HepG2 (cell line): Measurements from ENCODE around the gene VAV2. TPM values are rescaled to one million over a fixed set of nuclear protein-coding genes. Genes with fewer than 3 reads are reported as not detected.

Source experiments
- ATAC-seq: fragments of 200-7000 bp; cut with Tn5 transposase; 3 replicates; pipeline ENCODE4 v1.9.1; 2020; ENCODE audit warnings: mild to moderate bottlenecking, moderate library complexity
- BruUV-seq: library from RNA; stranded (reverse); fragments of 400-500 nt; replicated peaks from 2 replicates; lab custom pipeline; 2021; lab: Mats Ljungman, UMichigan
- CTCF ChIA-PET: fragments of 300-600 bp; formaldehyde crosslinking; extraction: SDS; loops from one replicate; lab custom pipeline; 2021; ENCODE audit warnings: low total read pairs, inconsistent platforms, low intra/inter-chr PET ratio; lab: Yijun Ruan, JAX
- POLR2A ChIA-PET: fragments of 350-600 bp; sonication (Branson Sonifier 250); formaldehyde crosslinking; loops from one replicate; lab custom pipeline; 2020; ENCODE audit warnings: antibody characterized with exemption, inconsistent platforms; lab: Yijun Ruan, JAX
- DNase-seq: peaks from one replicate; pipeline ENCODE4 v3.0.0-alpha.2; 2015; ENCODE audit warnings: low spot score
- FAIRE-seq: peaks from 3 replicates; lab custom pipeline; 2011; peaks lifted over from hg19 to GRCh38; lab: Jason Lieb, UNC
- H2AFZ ChIP-seq: one replicate; pipeline ENCODE4 v1.6.1; 2011; ENCODE audit warnings: low read length, inconsistent platforms
- H3K27ac ChIP-seq: fragments of 300-600 bp; 3 replicates; pipeline ENCODE4 v1.8.0; 2011; ENCODE audit warnings: mixed run types, mild to moderate bottlenecking, mixed read lengths, low read length, inconsistent platforms; ENCODE audit not compliant: insufficient read depth; ENCODE audit errors: extremely low read length
- H3K27me3 ChIP-seq, 2 experiments: fragments of 200-600 bp in 1 of 2; 2 replicates in 1 of 2; 3 replicates in 1 of 2; pipeline versions ENCODE4 v1.6.0 to v1.8.0; 2011; ENCODE audit warnings: low read length in 2 of 2, mild to moderate bottlenecking in 2 of 2, moderate library complexity in 2 of 2, inconsistent platforms in 1 of 2; ENCODE audit not compliant: insufficient read depth in 2 of 2, control insufficient read depth in 1 of 2
- H3K36me3 ChIP-seq, 2 experiments: fragments of 200-600 bp in 1 of 2; replicated peaks in 1 of 2; 2 replicates in 1 of 2; 3 replicates in 1 of 2; pipeline versions ENCODE4 v1.5.1 to v1.8.0; 2011; ENCODE audit warnings: low read length in 2 of 2, inconsistent platforms in 1 of 2; ENCODE audit not compliant: insufficient read depth in 2 of 2, control insufficient read depth in 1 of 2
- H3K4me1 ChIP-seq: 2 replicates; pipeline ENCODE4 v1.5.1; 2012; ENCODE audit warnings: low read length, inconsistent platforms; ENCODE audit not compliant: insufficient read depth
- H3K4me2 ChIP-seq: 2 replicates; pipeline ENCODE4 v1.6.0; 2011; ENCODE audit warnings: low read depth, low read length, inconsistent platforms
- H3K4me3 ChIP-seq, 3 experiments: fragments of 200-600 bp in 1 of 3; sonication (generic), shearing (Covaris generic) in 1 of 3; replicated peaks in 1 of 3; 2 replicates each; pipeline ENCODE4 v1.5.1; 2011 to 2016; ENCODE audit warnings: low read length in 3 of 3, inconsistent platforms in 2 of 3, low read depth in 2 of 3, mild to moderate bottlenecking in 2 of 3, control low read depth in 1 of 3, mixed read lengths in 1 of 3; ENCODE audit not compliant: insufficient read depth in 1 of 3
- H3K79me2 ChIP-seq: one replicate; pipeline ENCODE4 v1.6.1; 2011; ENCODE audit warnings: low read length, inconsistent platforms; ENCODE audit not compliant: insufficient read depth
- H3K9ac ChIP-seq: 2 replicates; pipeline ENCODE4 v1.6.0; 2011; ENCODE audit warnings: mild to moderate bottlenecking, low read depth, low read length, inconsistent platforms; ENCODE audit not compliant: insufficient read depth
- H3K9me3 ChIP-seq: 2 replicates; pipeline ENCODE4 v1.5.1; 2012; ENCODE audit warnings: mild to moderate bottlenecking, low read length
- H4K20me1 ChIP-seq: 2 replicates; pipeline ENCODE4 v1.6.0; 2011; ENCODE audit warnings: inconsistent platforms, mild to moderate bottlenecking, low read length, moderate library complexity; ENCODE audit not compliant: insufficient read depth
- MTF2 ChIP-seq: sonication (generic); formaldehyde crosslinking; IDR thresholded peaks from 2 replicates; pipeline ENCODE4 v1.5.0; 2020; ENCODE audit warnings: missing genetic modification reagents, borderline replicate concordance
- TCF12 ChIP-seq, 2 experiments: fragments of 450-650 bp in 1 of 2; sonication (generic) in 1 of 2; formaldehyde crosslinking in 1 of 2; IDR thresholded peaks; 2 replicates each; pipeline versions ENCODE4 v1.6.1 to v1.8.0; 2017 to 2022; ENCODE audit warnings: antibody characterized with exemption in 1 of 2, mild to moderate bottlenecking in 1 of 2, missing genetic modification reagents in 1 of 2, moderate library complexity in 1 of 2
- WGBS: methylation state at CpG from one replicate; pipeline ENCODE4 v1.1.6; 2017; ENCODE audit warnings: low lambda C conversion rate; 5-methylcytosine and 5-hydroxymethylcytosine counted together
- in situ Hi-C: cut with HindIII; loops from 2 replicates; pipeline ENCODE4 v1.10.0; 2017; ENCODE audit warnings: low pct_unique_long_range_greater_than_20kb; ENCODE audit not compliant: extremely low pct_ligation_motif_present
- intact Hi-C: fragments of 100-400 bp; cut with micrococcal nuclease; formaldehyde crosslinking; loops from one replicate; pipeline ENCODE4 v1.10.0; 2022; ENCODE audit not compliant: unreplicated experiment
- polyA plus RNA-seq, 8 experiments: library from polyadenylated mRNA; depleted of rRNA in 3 of 8; stranded (reverse) in 7 of 8; unstranded in 1 of 8; fragments of >200 nt; fragmentation: Illumina TruSeq in 4 of 8; extraction: Trizol in 4 of 8; gene quantifications; 2 replicates each; pipeline versions ENCODE4 v1.2.1 to v1.2.3, GENCODE V29; 2011 to 2016; ENCODE audit warnings: low read depth in 4 of 8, missing spikeins in 1 of 8, mixed read lengths in 1 of 8; ENCODE audit not compliant: insufficient read depth in 1 of 8
- total RNA-seq, 5 experiments: library from RNA; depleted of rRNA; stranded (reverse); fragments of >200 nt; fragmentation: Illumina TruSeq; extraction: Trizol; gene quantifications; 2 replicates each; pipeline ENCODE4 v1.2.3, GENCODE V29; 2016; ENCODE audit warnings: low read depth in 1 of 5
- TF ChIP-seq, protein P1 (sequence below): IDR thresholded peaks from 2 replicates; pipeline ENCODE4 v1.6.1; 2016; ENCODE audit warnings: low read depth, missing genetic modification reagents, missing compliant biosample characterization

The VAV2 gene
- total and polyA plus RNA-seq, 2 of the 13 experiments (the other 11 are each of a cell fraction or from before 2014, with no cell fraction given) = 22.5 to 22.9 TPM

DNA sequence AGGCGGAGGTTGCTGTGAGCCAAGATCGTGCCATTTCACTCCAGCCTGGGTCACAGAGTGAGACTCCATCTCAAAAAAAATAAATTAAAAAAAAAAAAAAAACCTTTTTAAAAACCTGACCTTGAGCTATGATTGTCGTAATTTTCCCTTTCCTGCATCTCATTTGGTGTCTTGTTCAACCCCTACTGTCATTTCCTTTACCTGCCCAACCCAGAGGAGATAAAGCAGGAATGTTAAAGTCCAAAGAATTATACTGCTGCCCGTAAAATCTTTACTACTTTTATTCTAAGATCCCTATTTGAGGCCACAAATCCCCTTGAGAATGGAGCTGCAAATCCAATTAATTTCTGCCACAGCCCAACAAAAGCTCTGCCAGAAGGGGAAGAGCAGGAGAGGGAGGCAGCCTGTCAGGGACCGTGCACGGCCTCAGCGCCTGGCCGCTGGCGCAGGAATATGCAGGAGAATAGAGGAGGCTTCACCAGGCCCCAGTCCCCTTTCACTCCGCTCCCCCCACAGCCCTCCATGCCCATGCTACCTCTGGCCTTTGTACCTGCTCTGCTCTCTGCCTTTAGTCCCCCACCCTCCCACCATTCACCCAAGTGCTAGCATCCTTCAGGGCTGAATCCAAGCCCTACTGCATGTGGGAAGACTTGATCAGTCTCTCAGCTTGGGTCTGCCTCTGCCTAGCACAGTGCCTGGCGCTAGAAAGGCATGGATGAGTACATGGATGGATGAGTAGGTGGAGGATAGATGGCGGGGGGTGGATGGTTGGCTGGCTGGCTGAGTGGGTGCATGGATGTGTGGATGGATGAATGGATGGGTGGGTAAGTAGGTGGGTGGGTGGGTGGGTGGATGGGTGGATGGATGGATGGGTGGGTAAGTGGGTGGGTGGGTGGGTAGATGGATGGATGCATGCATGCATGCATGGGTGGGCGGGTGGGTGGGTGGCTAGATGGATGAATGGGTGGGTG is 154.2 kb downstream of the VAV2 start:
- DNase-seq = no peak
- H3K27ac ChIP-seq = no peak overlapping the region
- no peaks in the 10 kb centered on the region for H3K9me3 ChIP-seq
- H3K4me3 ChIP-seq = no peak overlapping the region
- peaks cover 2 to 19% of the 10 kb centered on the region in 2 experiments; a peak in 4 of 5 replicates for H3K36me3 ChIP-seq
- WGBS = 98% methylated on average over 13 of the region's 13 CpGs
- H3K9ac ChIP-seq = no peak overlapping the region
- CTCF ChIA-PET = no interaction called here
- no peak for FAIRE-seq
- H4K20me1 ChIP-seq = peaks cover 42% of the 10 kb centered on the region; the same call in 1 of the 2 replicates
- no peak overlapping the region for H3K4me2 ChIP-seq
- in situ Hi-C loops = no loop called here
- peaks cover 19% of the 10 kb centered on the region for H3K4me1 ChIP-seq
- POLR2A ChIA-PET = interaction anchor here (0.8 kb wide), 1 partner anchor 54 kb away, joined by 3 read pairs; no protein-coding TSS in a partner anchor
- no peak for ATAC-seq
- BruUV-seq = no TSS peak
- TF ChIP-seq TCF12 (IDR thresholded peaks at IDR 0.05) (no peak), TCF12 (CRISPR knock-in tag; IDR thresholded peaks at IDR 0.05) (no peak), MTF2 (CRISPR knock-in tag) (no peak)
- TF ChIP-seq, protein P1, sequence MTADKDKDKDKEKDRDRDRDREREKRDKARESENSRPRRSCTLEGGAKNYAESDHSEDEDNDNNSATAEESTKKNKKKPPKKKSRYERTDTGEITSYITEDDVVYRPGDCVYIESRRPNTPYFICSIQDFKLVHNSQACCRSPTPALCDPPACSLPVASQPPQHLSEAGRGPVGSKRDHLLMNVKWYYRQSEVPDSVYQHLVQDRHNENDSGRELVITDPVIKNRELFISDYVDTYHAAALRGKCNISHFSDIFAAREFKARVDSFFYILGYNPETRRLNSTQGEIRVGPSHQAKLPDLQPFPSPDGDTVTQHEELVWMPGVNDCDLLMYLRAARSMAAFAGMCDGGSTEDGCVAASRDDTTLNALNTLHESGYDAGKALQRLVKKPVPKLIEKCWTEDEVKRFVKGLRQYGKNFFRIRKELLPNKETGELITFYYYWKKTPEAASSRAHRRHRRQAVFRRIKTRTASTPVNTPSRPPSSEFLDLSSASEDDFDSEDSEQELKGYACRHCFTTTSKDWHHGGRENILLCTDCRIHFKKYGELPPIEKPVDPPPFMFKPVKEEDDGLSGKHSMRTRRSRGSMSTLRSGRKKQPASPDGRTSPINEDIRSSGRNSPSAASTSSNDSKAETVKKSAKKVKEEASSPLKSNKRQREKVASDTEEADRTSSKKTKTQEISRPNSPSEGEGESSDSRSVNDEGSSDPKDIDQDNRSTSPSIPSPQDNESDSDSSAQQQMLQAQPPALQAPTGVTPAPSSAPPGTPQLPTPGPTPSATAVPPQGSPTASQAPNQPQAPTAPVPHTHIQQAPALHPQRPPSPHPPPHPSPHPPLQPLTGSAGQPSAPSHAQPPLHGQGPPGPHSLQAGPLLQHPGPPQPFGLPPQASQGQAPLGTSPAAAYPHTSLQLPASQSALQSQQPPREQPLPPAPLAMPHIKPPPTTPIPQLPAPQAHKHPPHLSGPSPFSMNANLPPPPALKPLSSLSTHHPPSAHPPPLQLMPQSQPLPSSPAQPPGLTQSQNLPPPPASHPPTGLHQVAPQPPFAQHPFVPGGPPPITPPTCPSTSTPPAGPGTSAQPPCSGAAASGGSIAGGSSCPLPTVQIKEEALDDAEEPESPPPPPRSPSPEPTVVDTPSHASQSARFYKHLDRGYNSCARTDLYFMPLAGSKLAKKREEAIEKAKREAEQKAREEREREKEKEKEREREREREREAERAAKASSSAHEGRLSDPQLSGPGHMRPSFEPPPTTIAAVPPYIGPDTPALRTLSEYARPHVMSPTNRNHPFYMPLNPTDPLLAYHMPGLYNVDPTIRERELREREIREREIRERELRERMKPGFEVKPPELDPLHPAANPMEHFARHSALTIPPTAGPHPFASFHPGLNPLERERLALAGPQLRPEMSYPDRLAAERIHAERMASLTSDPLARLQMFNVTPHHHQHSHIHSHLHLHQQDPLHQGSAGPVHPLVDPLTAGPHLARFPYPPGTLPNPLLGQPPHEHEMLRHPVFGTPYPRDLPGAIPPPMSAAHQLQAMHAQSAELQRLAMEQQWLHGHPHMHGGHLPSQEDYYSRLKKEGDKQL (CRISPR knock-in tag) = no peak
- peaks cover 9% of the 10 kb centered on the region for H3K79me2 ChIP-seq
- no peak overlapping the region for H2AFZ ChIP-seq
- H3K27me3 ChIP-seq = no peaks in the 10 kb centered on the region
- intact Hi-C loops = no loop called here
